ENCODE results near the gene TOR3A. TPM values are rescaled to one million over a fixed set of nuclear protein-coding genes. Genes with fewer than 3 reads are reported as not detected.

TOR3A gene
- total RNA-seq, 1 donor from 2014 or later: 75.8 TPM

DNA sequence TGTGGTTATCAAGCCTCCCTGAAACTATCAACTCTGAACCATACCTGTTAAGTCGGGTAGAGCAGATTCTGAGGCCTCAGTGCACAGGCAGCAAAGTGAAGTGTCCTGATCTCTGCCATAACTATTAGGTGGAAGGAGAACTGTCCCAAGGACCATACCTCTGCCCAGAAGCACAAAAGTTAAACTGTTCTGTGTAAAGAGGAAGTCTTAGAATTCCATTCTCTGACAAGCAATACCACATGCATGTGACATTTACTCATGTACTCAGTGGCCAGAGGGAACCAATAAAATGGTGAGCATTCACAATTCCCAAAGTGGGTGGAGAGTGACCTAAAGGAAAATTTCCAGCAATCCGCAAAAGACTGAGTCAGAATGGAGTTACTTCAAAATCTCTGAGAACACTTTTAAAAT, 61.0 kb downstream of the TOR3A start:
- DNase-seq (ENCODE audit: extremely low read depth, low read depth, low spot score): peak; percentile 98

DNA sequence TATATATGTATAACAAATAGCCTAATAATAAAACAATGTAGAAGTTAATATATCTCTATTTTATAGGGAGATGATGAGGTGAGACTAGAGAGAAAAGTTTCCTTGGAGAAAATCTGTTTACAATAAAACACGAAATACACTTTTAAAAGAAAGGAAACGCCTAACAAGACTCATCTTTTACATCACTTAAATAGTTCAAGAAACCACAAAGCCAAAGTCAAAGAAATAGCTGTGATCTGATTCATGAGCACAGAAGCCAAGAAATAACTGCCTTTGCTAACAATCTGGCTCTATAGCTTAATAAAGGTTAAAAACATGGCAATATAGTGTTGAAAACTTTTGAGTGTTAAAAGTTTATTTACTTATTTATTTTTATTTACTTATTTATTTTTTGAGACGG, 61.5 kb downstream of the TOR3A start:
- DNase-seq (ENCODE audit: extremely low read depth, low read depth, low spot score): no peak

DNA sequence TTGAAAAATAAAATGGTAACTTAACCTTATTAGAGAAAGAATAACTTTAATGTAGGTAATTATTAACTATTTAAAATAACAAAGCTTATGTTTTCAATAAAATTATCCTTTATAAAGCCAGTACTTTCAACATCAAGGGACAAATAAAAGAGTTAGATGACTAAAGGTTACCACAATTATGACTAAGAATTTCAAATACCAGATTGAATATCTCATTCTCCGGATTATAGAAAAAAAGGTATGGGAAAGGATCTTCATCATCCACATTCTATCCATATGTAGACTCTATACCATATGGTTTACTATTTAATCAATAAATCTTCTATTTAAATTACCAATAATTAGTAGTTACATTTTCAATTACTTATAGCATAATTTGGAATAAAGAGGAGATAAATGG, 62.8 kb downstream of the TOR3A start:
- no peak for DNase-seq (ENCODE audit: extremely low read depth, low read depth, low spot score)

DNA sequence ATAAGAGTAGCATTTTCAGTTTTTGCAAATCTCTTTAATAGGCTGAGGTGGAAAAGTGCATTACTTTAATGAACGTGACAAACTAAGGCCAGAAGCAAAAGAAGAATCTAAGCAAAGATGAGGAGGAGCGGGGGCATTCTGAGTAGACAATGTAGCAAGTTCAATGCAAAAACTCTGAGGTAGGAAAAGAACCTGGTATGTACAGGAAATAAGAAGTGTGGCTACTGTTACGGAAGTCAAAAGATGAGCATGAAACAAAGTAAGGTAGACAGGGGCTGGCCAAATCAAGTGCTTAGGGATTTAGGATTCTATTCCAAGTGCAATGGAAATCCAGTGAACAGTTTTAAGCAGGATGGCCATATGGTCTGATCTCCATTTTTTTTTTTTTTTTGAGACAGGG, 63.7 kb downstream of the TOR3A start:
- no peak for DNase-seq (ENCODE audit: extremely low read depth, low read depth, low spot score)

Other genes with a start within 250 kb of the TOR3A start
- not detected in 2 replicates for gene ANGPTL1, start 211.0 kb upstream of the TOR3A start, total RNA-seq
- 23.7 and 24.2 TPM in 2 replicates for gene FAM20B, start 56.2 kb upstream of the TOR3A start, total RNA-seq
- 55.7 and 101 TPM in 2 replicates for gene ABL2, start 147.6 kb downstream of the TOR3A start, total RNA-seq
- gene SOAT1, start 211.7 kb downstream of the TOR3A start, total RNA-seq: 17.1 and 23.6 TPM in 2 replicates

All from glomerular endothelial cell (primary cell).